Measurements from ENCODE around the gene SUV39H1. TPM values are rescaled to one million over a fixed set of nuclear protein-coding genes. Genes with fewer than 3 reads are reported as not detected.
A peak's percentile ranks its signal among the peaks of the same experiment; 100 is the strongest.

Gene SUV39H1
- total and polyA plus RNA-seq, 4 experiments from 2014 or later, result 8.7 to 15.6 (median 11.3) TPM

DNA sequence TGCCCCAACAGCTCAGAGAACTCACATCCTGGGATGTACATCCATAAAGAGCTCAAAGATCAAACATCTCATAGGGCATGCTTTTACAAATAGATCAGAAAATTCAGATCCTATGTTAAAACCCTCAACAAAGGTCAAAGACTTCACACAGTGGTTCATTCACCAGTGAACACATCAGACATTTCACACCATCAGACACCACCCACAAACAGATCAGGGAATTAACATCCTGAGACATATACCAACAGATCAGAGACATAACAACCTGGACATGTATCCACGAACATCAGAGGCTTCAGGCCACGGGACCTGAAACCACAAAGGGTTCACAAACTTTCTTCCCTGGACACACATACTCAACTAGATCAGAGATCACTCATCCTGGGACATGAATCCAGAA, 23.4 kb downstream of the SUV39H1 start:
- H3K27ac ChIP-seq (ENCODE audit: low read depth, low read length), result no peak overlapping the region
- Mint-ChIP-seq H3K36me3 (no peaks in the 10 kb centered on the region), H3K9me3 (peaks cover 0 to 1% (median 0%) of the 10 kb centered on the region in 8 donors), H3K4me1 (peaks cover 32 to 37% (median 36%) of the 10 kb centered on the region in 4 donors), H3K4me3 (no peak overlapping the region), H3K27ac (no peak overlapping the region), H3K27me3 (no peaks in the 10 kb centered on the region)
- H3K4me1 ChIP-seq (ENCODE audit: insufficient read depth, low read length), result peaks cover 65% of the 10 kb centered on the region
- no peak for DNase-seq
- H3K4me3 ChIP-seq (ENCODE audit: low read length in 2 of 2), result no peak overlapping the region
- POLR2A ChIA-PET (ENCODE audit: partially characterized antibody), result interaction anchor here (1.2 to 2.2 kb wide), 4 partner anchors 9 to 217 kb away, joined by 4 to 13 read pairs (median 5); partner anchors contain the start of gene WAS
- no peaks in the 10 kb centered on the region for H3K36me3 ChIP-seq (ENCODE audit: insufficient read depth, low read length)
- CTCF ChIA-PET (ENCODE audit: partially characterized antibody), result no interaction called here
- intact Hi-C loops (cut with micrococcal nuclease), result no loop called here
- H3K9me3 ChIP-seq (ENCODE audit: control insufficient read depth in 1 of 2, low read length in 2 of 2), result no peaks in the 10 kb centered on the region
- no peaks in the 10 kb centered on the region for H3K27me3 ChIP-seq (ENCODE audit: insufficient read depth, low read length)

- Histone ChIP-seq H3K4me3 (ENCODE audit: low read length in 2 of 2) (no peak overlapping the region), H3K4me1 (ENCODE audit: insufficient read depth, low read length) (peaks cover 65% of the 10 kb centered on the region), H3K27me3 (ENCODE audit: insufficient read depth, low read length) (no peaks in the 10 kb centered on the region), H3K36me3 (ENCODE audit: insufficient read depth, low read length) (no peaks in the 10 kb centered on the region), H3K27ac (ENCODE audit: low read depth, low read length) (no peak overlapping the region), H3K9me3 (ENCODE audit: control insufficient read depth in 1 of 2, low read length in 2 of 2) (no peaks in the 10 kb centered on the region)
- Mint-ChIP-seq H3K9me3 (peaks cover 0 to 1% (median 0%) of the 10 kb centered on the region in 8 donors), H3K4me1 (peaks cover 27 to 34% (median 32%) of the 10 kb centered on the region in 4 donors), H3K4me3 (no peak overlapping the region), H3K27me3 (no peaks in the 10 kb centered on the region), H3K27ac (no peak overlapping the region), H3K36me3 (no peaks in the 10 kb centered on the region)
- intact Hi-C loops (cut with micrococcal nuclease), result no loop called here
- DNase-seq, result peak in 3 of 5 donors; percentile 26 to 51 (median 38)
- ChIA-PET CTCF (ENCODE audit: partially characterized antibody) (interaction anchor here (1.0 kb wide), 1 partner anchor 72 kb away, joined by 3 read pairs; no protein-coding TSS in a partner anchor), POLR2A (ENCODE audit: partially characterized antibody) (interaction anchor here (0.9 to 1.3 kb wide), 2 partner anchors 8 to 16 kb away, joined by 3 to 17 read pairs; no protein-coding TSS in a partner anchor)
Observed at GRCh38 chrX:48720577-48721250, 24.2 kb downstream of the SUV39H1 start.

- intact Hi-C loops (cut with micrococcal nuclease), result no loop called here
- DNase-seq, result no peak
- Histone ChIP-seq H3K4me3 (ENCODE audit: low read length in 2 of 2) (no peak overlapping the region), H3K4me1 (ENCODE audit: insufficient read depth, low read length) (peaks cover 65% of the 10 kb centered on the region), H3K36me3 (ENCODE audit: insufficient read depth, low read length) (no peaks in the 10 kb centered on the region), H3K9me3 (ENCODE audit: control insufficient read depth in 1 of 2, low read length in 2 of 2) (no peaks in the 10 kb centered on the region), H3K27ac (ENCODE audit: low read depth, low read length) (no peak overlapping the region), H3K27me3 (ENCODE audit: insufficient read depth, low read length) (no peaks in the 10 kb centered on the region)
- H3K27ac Mint-ChIP-seq, result no peak overlapping the region
- H3K36me3 Mint-ChIP-seq, result no peaks in the 10 kb centered on the region
- H3K4me1 Mint-ChIP-seq, result peaks cover 25 to 34% (median 33%) of the 10 kb centered on the region in 4 donors
- no peak overlapping the region for H3K4me3 Mint-ChIP-seq
- ChIA-PET POLR2A (ENCODE audit: partially characterized antibody) (no interaction called here), CTCF (ENCODE audit: partially characterized antibody) (no interaction called here)
- no peaks in the 10 kb centered on the region for H3K27me3 Mint-ChIP-seq
- H3K9me3 Mint-ChIP-seq, result peaks cover 0 to 3% (median 0%) of the 10 kb centered on the region in 8 donors
Observed at GRCh38 chrX:48721916-48722315, 25.4 kb downstream of the SUV39H1 start.

GRCh38 chrX:48726596-48726995, 30.1 kb downstream of the SUV39H1 start:
- H3K27ac Mint-ChIP-seq, result peak overlapping the region in 6 of 7 donors; percentile 23 to 76 (median 29)
- intact Hi-C loops (cut with micrococcal nuclease), result no loop called here
- H3K4me3 Mint-ChIP-seq, result peak overlapping the region in 4 of 8 donors; percentile 10 to 59 (median 24)
- no peak overlapping the region for H3K27ac ChIP-seq (ENCODE audit: low read depth, low read length)
- peaks cover 0 to 24% (median 7%) of the 10 kb centered on the region in 8 donors for H3K9me3 Mint-ChIP-seq
- H3K36me3 Mint-ChIP-seq, result peaks cover 0 to 4% of the 10 kb centered on the region in 2 donors
- H3K4me1 ChIP-seq (ENCODE audit: insufficient read depth, low read length), result peaks cover 46% of the 10 kb centered on the region
- no peaks in the 10 kb centered on the region for H3K36me3 ChIP-seq (ENCODE audit: insufficient read depth, low read length)
- H3K4me1 Mint-ChIP-seq, result peaks cover 26 to 39% (median 36%) of the 10 kb centered on the region in 4 donors
- peak in 3 of 5 donors; percentile 20 to 41 (median 20) for DNase-seq
- ChIA-PET POLR2A (ENCODE audit: partially characterized antibody) (interaction anchor here (1.5 to 2.8 kb wide), 2 partner anchors 10 to 13 kb away, joined by 5 to 16 read pairs; no protein-coding TSS in a partner anchor), CTCF (ENCODE audit: partially characterized antibody) (no interaction called here)
- no peak overlapping the region for H3K4me3 ChIP-seq (ENCODE audit: low read length in 2 of 2)
- no peaks in the 10 kb centered on the region for H3K27me3 Mint-ChIP-seq
- H3K9me3 ChIP-seq (ENCODE audit: control insufficient read depth in 1 of 2, low read length in 2 of 2), result no peaks in the 10 kb centered on the region
- no peaks in the 10 kb centered on the region for H3K27me3 ChIP-seq (ENCODE audit: insufficient read depth, low read length)

- POLR2A ChIA-PET (ENCODE audit: partially characterized antibody), result interaction anchor here (1.2 to 1.4 kb wide), 3 partner anchors 9 to 15 kb away, joined by 3 to 6 read pairs (median 5); no protein-coding TSS in a partner anchor
- H3K36me3 Mint-ChIP-seq, result peaks cover 0 to 4% of the 10 kb centered on the region in 2 donors
- peaks cover 26 to 43% (median 35%) of the 10 kb centered on the region in 4 donors for H3K4me1 Mint-ChIP-seq
- CTCF ChIA-PET (ENCODE audit: partially characterized antibody), result no interaction called here
- H3K27ac ChIP-seq (ENCODE audit: low read depth, low read length), result no peak overlapping the region
- intact Hi-C loops (cut with micrococcal nuclease), result no loop called here
- H3K27ac Mint-ChIP-seq, result peak overlapping the region in 4 of 7 donors; percentile 6 to 38 (median 11)
- no peaks in the 10 kb centered on the region for H3K27me3 Mint-ChIP-seq
- H3K27me3 ChIP-seq (ENCODE audit: insufficient read depth, low read length), result no peaks in the 10 kb centered on the region
- H3K9me3 Mint-ChIP-seq, result peaks cover 0 to 24% (median 7%) of the 10 kb centered on the region in 8 donors
- peak overlapping the region in 1 of 8 donors; percentile 39 for H3K4me3 Mint-ChIP-seq
- peaks cover 39% of the 10 kb centered on the region for H3K4me1 ChIP-seq (ENCODE audit: insufficient read depth, low read length)
- H3K4me3 ChIP-seq (ENCODE audit: low read length in 2 of 2), result no peak overlapping the region
- H3K9me3 ChIP-seq (ENCODE audit: control insufficient read depth in 1 of 2, low read length in 2 of 2), result no peaks in the 10 kb centered on the region
- H3K36me3 ChIP-seq (ENCODE audit: insufficient read depth, low read length), result no peaks in the 10 kb centered on the region
- DNase-seq, result no peak
Observed at GRCh38 chrX:48728653-48729052, 32.1 kb downstream of the SUV39H1 start.

- no peak overlapping the region for H3K4me3 ChIP-seq (ENCODE audit: low read length in 2 of 2)
- Mint-ChIP-seq H3K4me1 (peaks cover 9 to 27% (median 18%) of the 10 kb centered on the region in 4 donors), H3K9me3 (peaks cover 0 to 2% (median 0%) of the 10 kb centered on the region in 8 donors), H3K27me3 (no peaks in the 10 kb centered on the region), H3K36me3 (no peaks in the 10 kb centered on the region), H3K27ac (peak overlapping the region; percentile 1 to 98 (median 94)), H3K4me3 (peak overlapping the region in 7 of 8 donors; percentile 1 to 94 (median 87))
- ChIA-PET POLR2A (ENCODE audit: partially characterized antibody) (interaction anchor here (0.8 to 3.6 kb wide), 14 partner anchors 7 to 1607 kb away, joined by 3 to 82 read pairs (median 12); partner anchors contain the start of genes GRIPAP1, HDAC6, RBM3 and SUV39H1), CTCF (ENCODE audit: partially characterized antibody) (interaction anchor here (1.2 to 1.9 kb wide), 2 partner anchors 88 to 210 kb away, joined by 3 to 9 read pairs; no protein-coding TSS in a partner anchor)
- H3K27ac ChIP-seq (ENCODE audit: low read depth, low read length), result no peak overlapping the region
- H3K4me1 ChIP-seq (ENCODE audit: insufficient read depth, low read length), result peaks cover 20% of the 10 kb centered on the region
- no peak for DNase-seq
- no peaks in the 10 kb centered on the region for H3K36me3 ChIP-seq (ENCODE audit: insufficient read depth, low read length)
- H3K9me3 ChIP-seq (ENCODE audit: control insufficient read depth in 1 of 2, low read length in 2 of 2), result no peaks in the 10 kb centered on the region
- no peaks in the 10 kb centered on the region for H3K27me3 ChIP-seq (ENCODE audit: insufficient read depth, low read length)
- intact Hi-C loops (cut with micrococcal nuclease), result loop anchor here (2.0 kb wide), 2 partner anchors 64 to 88 kb away; no protein-coding TSS in a partner anchor
Observed at GRCh38 chrX:48736303-48736702, 39.8 kb downstream of the SUV39H1 start.

DNA sequence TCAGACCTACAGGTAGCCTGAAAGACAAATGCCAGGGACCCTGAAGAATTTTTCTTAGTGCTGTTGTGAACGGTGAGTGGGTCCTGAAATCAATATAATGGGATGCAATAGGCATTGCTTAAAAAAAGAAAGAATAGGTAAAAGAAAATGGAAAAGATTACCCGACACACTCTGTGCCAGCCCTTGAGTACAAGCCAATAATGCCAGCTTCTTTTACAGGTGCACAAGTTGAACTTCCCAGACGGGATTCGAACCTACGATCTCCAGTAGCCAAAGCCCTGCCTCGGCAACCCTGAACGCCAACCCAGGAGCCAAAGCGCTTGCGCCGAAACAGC, 40.3 kb downstream of the SUV39H1 start:
- no peak overlapping the region for H3K4me3 ChIP-seq (ENCODE audit: low read length in 2 of 2)
- ChIA-PET POLR2A (ENCODE audit: partially characterized antibody) (interaction anchor here (0.6 to 3.6 kb wide), 26 partner anchors 8 to 1607 kb away, joined by 3 to 82 read pairs (median 9); partner anchors contain the start of genes GRIPAP1, HDAC6, OTUD5 and PIM2), CTCF (ENCODE audit: partially characterized antibody) (interaction anchor here (1.0 to 1.9 kb wide), 5 partner anchors 23 to 302 kb away, joined by 3 to 9 read pairs (median 3); no protein-coding TSS in a partner anchor)
- H3K9me3 ChIP-seq (ENCODE audit: control insufficient read depth in 1 of 2, low read length in 2 of 2), result no peaks in the 10 kb centered on the region
- peak in 1 of 5 donors; percentile 36 for DNase-seq
- Mint-ChIP-seq H3K27ac (peak overlapping the region; percentile 13 to 98 (median 96)), H3K4me1 (peaks cover 9 to 27% (median 18%) of the 10 kb centered on the region in 4 donors), H3K27me3 (no peaks in the 10 kb centered on the region), H3K4me3 (peak overlapping the region; percentile 81 to 94 (median 90)), H3K36me3 (no peaks in the 10 kb centered on the region), H3K9me3 (peaks cover 0 to 2% (median 0%) of the 10 kb centered on the region in 8 donors)
- no peaks in the 10 kb centered on the region for H3K36me3 ChIP-seq (ENCODE audit: insufficient read depth, low read length)
- intact Hi-C loops (cut with micrococcal nuclease), result loop anchor here (1.0 to 2.0 kb wide), 6 partner anchors 24 to 88 kb away; partner anchors contain the start of genes SUV39H1 and WAS
- H3K4me1 ChIP-seq (ENCODE audit: insufficient read depth, low read length), result peaks cover 20% of the 10 kb centered on the region
- no peaks in the 10 kb centered on the region for H3K27me3 ChIP-seq (ENCODE audit: insufficient read depth, low read length)
- peak overlapping the region; percentile 68 for H3K27ac ChIP-seq (ENCODE audit: low read depth, low read length)

Data from CD4-positive, alpha-beta memory T cell (primary cell).